GM06990 (cell line): Measurements from ENCODE around the gene AQP5.

ENCODE experiments used
- DNase-seq: peaks from one replicate; pipeline ENCODE4 v3.0.0-alpha.2; 2011; ENCODE audit not compliant: insufficient read length; ENCODE audit errors: extremely low read depth
- H3K27me3 ChIP-seq: replicated peaks from 2 replicates; pipeline ENCODE4 v1.6.0; 2011; ENCODE audit warnings: low read length; ENCODE audit not compliant: control insufficient read depth, insufficient read depth
- H3K36me3 ChIP-seq: 2 replicates; pipeline ENCODE4 v1.5.1; 2011; ENCODE audit warnings: low read length; ENCODE audit not compliant: control insufficient read depth, insufficient read depth
- H3K4me3 ChIP-seq: replicated peaks from 2 replicates; pipeline ENCODE4 v1.5.1; 2011; ENCODE audit warnings: low read depth, mild to moderate bottlenecking, control low read depth, low read length
- CTCF ChIP-seq: IDR thresholded peaks from 2 replicates; pipeline ENCODE4 v1.5.1; 2011; ENCODE audit warnings: low read length, control low read depth, mild to moderate bottlenecking, inconsistent platforms; ENCODE audit not compliant: insufficient read depth, poor library complexity, severe bottlenecking

AQP5 gene

GRCh38 chr12:49920241-49920914, 41.3 kb upstream of the AQP5 start:
- Histone ChIP-seq H3K4me3 (no peak overlapping the region), H3K36me3 (no peaks in the 10 kb centered on the region), H3K27me3 (peaks cover 2% of the 10 kb centered on the region; the same call in 1 of the 2 replicates)
- TF ChIP-seq CTCF, result peak; percentile 2
- no peak for DNase-seq

GRCh38 chr12:49920915-49921286, 40.8 kb upstream of the AQP5 start:
- Histone ChIP-seq H3K36me3 (no peaks in the 10 kb centered on the region), H3K27me3 (peaks cover 2% of the 10 kb centered on the region; the same call in 1 of the 2 replicates), H3K4me3 (no peak overlapping the region)
- DNase-seq, result no peak
- TF ChIP-seq CTCF, result no peak

- TF ChIP-seq CTCF, result no peak
- H3K27me3 ChIP-seq, result peaks cover 2% of the 10 kb centered on the region; the same call in 1 of the 2 replicates
- H3K4me3 ChIP-seq, result no peak overlapping the region
- no peak for DNase-seq
- no peaks in the 10 kb centered on the region for H3K36me3 ChIP-seq
Measured at GRCh38 chr12:49921299-49921698, 40.4 kb upstream of the AQP5 start.

- no peak for DNase-seq
- Histone ChIP-seq H3K4me3 (no peak overlapping the region), H3K36me3 (no peaks in the 10 kb centered on the region), H3K27me3 (peaks cover 2% of the 10 kb centered on the region; the same call in 1 of the 2 replicates)
- no peak for TF ChIP-seq CTCF
Measured at GRCh38 chr12:49921936-49922335, 39.7 kb upstream of the AQP5 start.

GRCh38 chr12:49922349-49923034, 39.2 kb upstream of the AQP5 start:
- Histone ChIP-seq H3K27me3 (peaks cover 2% of the 10 kb centered on the region; the same call in 1 of the 2 replicates), H3K36me3 (no peaks in the 10 kb centered on the region), H3K4me3 (no peak overlapping the region)
- DNase-seq, result no peak
- no peak for TF ChIP-seq CTCF
